GM21737 (cell line): ENCODE measurements around the gene ERH.
"Not testable (repeated sequence)": the region's sequence is repeated elsewhere in the genome, so short reads cannot be mapped to it uniquely, and the experiment has no call there.

Experiments used
- ATAC-seq: cut with Tn5 transposase; IDR thresholded peaks from one replicate; pipeline ENCODE4 v1.9.1; 2021; ENCODE audit warnings: mild to moderate bottlenecking, moderate library complexity; ENCODE audit not compliant: unreplicated experiment

ERH gene

DNA sequence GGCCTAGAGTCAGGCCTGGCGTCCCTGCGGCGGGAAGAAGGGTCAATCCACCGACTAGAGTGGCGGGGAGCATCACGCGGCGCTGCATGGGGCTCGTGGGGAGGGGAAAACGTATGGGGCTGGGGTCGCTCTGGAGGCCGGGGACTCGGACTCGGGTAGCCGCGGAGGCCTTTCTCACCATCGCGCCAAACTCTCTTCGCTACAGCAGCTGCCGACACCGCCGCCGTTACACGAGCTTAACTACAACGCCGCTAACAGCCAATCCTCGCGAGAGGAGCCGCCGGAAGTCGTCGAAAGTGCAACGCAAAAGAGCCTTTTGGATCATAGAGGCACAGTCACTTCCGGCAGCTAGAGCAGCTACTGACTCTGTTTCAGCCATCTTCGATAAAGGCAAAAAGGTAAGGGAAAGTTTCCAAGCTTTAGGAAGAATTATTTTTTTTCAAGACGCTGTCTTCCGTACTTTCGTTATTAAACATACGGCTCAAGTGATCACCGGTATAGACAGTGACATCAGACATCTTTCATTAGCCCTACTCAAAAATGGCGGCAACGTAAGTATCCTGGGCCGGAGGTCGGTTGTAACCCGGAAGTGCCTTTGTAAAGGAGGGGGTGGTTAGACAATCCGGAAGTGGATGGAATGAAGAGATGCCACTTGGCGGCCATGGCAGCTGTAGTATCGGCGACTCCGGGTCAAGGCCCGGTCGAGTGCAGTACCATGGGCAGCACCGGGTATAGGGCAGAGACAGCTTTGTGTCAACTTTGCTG, at the start of gene ERH, which contains the start of gene SLC39A9:
ERH (minus strand) TSS at position 247 of the 765 bp plus-strand sequence; CDS start at position 181, 66 bp downstream.
SLC39A9 (plus strand) TSS at position 640 of the 765 bp plus-strand sequence. CDS start 678 bp downstream, outside the sequence.
- peak; percentile 75 for ATAC-seq

DNA sequence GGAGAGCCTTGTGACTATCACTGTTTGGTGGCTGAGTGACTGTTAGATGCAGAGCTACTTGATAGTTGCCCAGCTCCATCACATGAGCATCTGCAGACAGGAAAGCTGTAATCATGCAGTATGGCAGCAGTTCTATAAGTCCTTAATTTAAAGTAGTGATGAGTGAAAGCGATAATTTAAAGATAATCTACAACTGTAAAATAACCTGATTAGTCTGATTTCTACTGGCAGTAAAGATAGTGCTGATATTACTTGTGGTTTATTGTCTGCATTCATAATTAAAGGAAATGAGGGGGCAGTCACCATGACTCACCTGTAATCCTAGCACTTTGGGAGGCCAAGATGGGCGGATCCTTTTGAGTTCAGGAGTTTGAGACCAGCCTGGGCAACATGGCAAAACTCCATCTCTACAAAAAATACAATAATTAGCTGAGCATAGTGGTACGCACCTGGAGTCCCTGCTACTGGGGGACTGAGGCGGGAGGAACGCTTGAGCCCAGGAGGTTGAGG, 45.3 kb upstream of the ERH start:
- ATAC-seq, result no peak

DNA sequence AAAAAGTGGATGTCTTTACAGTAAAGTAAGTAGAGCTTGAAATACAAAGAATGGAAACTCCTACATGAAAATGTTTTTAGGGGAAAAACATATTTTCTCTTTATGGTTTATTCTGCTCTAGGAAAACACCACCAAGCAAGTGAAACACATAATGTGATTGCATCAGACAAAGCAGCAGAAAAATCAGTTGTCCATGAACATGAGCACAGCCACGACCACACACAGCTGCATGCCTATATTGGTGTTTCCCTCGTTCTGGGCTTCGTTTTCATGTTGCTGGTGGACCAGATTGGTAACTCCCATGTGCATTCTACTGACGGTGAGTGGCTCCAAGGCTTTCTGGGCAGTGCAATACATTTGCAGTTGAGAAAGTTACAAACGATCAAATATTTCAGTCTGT, 43.8 kb upstream of the ERH start:
- ATAC-seq, result peak; percentile 67

DNA sequence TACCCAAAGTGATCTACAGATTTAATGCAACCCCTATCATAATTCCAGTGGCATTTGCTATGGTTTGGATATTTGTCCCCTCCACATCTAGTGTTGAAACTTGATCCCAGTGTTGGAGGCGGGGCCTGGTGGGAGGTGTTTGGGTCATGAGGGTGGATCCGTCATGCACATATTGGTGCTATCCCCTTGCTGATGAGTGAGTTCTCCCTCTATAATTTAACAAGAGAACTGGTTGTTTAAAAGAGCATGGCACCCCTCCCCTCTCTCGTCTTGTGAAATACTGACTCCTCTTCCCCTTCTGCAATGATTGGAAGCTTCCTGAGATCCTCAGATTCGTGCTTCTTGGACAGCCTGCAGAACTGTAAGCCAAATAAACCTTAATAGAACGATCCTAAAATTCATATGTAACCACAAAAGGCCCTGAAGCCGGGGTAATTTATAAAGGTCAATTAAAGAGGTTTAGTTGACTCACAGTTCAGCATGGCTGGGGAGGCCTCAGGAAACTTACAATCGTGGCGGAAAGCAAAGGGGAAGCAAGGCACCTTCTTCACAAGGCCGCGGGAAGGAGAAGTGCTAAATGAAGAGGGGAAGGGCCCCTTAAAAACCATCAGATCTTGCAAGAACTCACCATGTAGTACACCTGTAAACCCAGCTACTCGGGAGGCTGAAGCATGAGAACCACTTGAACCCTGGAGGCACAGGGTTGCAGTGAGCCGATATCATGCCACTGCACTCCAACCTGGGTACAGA, 41.6 kb upstream of the ERH start:
- ATAC-seq, result no peak

DNA sequence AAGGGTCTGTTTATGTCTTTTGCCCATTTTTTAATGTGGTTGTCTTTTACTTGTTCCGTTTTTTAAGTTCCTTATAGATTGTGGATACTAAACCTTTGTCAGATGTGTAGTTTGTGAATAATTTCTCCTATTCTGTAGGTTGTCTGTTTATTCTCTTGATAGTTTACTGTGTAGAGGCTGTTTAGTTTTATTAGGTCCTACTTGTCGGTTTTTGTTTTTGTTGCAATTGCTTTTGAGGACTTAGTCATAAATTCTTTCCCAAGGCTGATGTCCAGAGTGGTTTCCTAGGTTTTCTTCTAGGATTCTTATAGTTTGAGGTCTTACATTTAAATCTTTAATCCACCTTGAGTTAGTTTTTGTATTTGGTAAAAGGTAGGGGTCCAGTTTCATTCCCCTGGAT, 34.3 kb upstream of the ERH start:
- no peak for ATAC-seq

DNA sequence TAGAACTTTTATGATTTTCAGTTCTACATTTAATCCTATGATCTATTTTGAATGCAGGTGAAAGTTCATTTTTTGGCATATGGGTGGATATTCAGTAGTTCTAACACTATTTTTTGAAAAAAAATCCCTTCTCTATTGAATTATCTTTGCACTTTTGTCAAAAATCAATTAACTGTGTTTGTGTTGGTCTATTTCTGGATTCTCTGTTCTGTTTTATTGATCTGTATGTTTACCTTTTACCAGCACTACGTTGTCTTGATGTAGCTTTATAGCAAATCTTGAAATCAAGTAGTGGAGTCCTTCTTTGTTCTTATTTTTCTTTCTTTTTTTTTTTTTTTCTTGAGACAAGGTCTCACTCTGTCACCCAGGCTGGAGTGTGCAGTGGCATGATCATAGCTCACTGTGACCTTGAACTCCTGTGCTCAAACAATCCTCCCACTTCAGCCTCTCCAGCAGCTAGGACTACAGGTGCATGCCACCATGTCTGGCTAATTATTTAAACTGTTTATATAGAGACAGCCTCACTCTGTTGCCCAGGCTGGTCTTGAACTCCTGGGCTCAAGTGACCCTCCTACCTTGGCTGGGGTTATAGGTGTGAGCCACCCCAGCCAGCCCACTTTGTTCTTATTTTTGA, 32.3 kb upstream of the ERH start:
- no peak for ATAC-seq

DNA sequence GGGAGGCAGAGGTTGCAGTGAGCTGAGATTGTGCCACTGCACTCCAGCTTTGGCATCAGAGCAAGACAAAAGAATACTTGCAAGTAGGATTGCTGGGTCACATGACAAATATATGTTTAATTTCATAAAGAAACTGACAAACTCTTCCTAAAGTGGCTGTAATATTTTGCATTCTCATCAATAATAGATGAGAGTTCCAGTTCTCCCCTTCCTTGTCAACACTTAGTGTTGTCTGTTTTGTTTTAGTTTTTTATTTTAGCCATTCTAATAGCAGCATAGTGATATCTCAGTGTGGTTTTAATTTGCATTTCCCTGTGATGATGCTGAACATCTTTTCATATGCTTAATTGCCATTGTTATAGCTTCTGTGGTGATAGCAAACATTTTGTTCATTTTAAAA, 31.5 kb upstream of the ERH start:
- ATAC-seq, result no peak

DNA sequence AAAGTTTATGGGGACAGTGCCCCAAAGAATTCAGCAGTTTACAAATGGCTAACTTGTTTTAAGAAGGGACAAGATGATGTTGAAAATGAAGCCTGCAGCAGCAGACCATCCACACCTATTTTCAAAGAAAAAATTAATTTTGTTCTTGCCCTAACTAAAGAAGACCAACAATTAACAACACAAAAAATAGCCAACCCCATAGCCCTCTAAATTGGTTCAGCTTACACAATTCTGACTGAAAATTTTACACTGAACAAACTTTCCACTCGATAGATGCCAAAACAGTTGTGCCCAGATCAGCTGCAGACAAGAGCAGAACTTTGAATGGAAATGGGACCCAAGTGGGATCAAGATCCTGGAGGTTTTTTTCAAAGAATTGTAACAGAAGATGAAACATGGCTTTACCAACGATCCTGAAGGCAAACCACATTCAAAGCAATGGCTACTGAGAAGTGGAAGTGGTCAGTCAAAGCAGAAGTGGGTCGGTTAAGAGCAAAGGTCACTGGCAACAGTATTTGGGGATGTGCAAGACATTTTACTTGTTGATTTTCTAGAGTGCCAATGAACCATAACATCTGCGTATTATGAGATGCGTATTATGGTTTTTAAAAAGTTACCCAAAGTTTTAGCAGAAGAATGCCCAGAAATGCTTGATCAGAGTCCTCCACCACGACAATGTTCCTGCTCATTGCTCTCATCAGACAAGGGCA, 30.3 kb upstream of the ERH start:
- peak; percentile 62 for ATAC-seq

DNA sequence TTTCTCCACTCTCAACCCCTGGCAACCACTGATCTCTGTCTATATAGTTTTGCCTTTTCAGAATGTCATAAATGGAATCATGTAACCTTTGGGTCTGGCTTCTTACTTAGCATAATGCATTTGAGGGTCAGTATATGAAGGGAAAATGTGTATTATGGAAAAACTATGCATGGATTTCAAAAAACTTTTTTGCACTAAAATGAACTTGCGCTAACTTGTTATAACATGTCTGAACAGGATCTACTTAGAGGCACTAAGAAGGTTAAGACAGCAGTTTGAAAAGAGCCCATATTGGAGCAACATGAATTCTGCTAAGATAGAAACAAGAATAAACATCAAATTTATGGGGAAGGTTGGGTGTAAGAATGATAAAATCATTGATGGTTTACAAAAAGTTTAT, 29.5 kb upstream of the ERH start:
- no peak for ATAC-seq

DNA sequence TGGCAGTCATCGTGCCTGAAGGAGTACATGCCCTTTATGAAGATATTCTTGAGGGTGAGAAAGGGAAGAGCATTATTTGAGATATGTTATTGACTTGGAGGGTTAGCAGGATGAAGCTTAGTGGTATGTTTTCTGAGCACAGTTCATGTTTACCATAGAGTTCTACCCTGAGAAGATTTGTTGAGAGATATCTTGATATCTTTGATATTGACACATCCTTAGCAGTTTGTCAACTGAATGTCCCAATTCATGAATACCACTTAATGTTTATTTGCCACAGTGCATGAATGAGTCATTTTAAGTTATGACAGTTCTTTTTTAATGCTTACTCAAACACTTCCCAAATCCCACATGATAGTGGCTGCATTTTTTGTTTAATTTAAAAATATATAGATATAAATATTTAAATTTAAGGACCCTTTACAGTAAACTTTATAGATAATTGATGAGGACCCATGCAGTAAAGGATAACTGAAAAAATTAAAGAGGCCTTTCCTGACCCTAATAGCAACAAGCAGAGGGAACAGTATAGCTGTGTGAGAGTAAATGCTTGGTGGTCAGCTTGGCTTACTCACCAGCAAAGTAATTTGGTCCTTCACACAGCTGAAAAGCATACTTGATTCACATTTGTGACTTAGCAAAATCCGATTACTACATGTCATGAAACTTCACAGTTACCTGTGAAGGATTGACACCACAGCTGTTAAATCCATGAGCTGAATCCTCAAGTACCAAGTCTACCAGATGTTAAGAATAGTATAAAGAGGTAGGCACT, 26.2 kb upstream of the ERH start:
- no peak for ATAC-seq

DNA sequence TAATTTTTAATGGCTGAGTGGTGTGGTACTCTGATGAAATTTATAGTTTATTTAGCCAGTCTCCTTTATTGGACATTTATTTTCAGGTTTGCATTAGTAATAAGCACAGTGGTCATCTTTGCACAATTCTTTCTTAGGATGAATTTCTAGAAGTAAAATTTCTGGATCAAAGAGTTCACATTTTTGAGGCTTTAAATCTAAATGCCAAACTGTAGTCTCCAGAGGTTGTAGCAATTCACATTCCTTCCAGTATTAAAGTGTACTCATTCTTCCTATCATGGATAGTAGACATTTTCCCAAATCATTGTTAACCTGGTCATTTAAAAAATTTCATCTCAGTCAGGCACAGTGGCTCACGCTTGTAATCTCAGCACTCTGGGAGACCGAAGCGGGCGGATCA, 25.2 kb upstream of the ERH start:
- ATAC-seq, result no peak

DNA sequence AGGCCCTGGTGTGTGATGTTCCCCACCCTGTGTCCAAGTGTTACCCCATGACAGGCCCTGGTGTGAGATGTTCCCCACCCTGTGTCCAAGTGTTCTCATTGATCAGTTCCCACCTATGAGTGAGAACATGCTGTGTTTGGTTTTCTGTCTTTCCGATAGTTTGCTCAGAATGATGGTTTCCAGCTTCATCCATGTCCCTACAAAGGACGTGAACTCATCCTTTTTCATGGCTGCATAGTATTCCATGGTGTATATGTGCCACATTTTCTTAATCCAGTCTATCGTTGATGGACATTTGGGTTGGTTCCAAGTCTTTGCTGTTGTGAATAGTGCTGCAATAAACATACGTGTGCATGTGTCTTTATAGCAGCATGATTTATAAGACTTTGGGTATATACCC, 18.0 kb upstream of the ERH start:
- ATAC-seq, result not testable (repeated sequence)

DNA sequence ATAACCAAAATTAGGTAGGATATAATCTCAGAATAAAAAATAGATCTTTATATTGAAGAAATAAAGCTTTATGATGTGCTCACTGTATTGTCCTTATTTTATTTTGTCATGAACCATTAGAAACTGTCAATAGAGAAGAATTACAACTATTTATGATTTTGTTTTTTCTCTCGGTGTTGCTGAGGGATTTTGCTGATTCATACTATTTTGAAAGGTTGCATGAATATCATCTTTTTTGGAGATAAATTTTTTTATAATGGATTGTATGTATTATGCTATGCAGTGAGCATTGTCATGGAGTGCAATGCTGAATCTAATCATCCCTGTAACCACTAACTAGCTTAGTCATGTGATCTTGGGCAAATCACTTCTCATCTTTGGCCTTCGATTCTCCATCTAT, 15.4 kb upstream of the ERH start:
- ATAC-seq, result no peak

DNA sequence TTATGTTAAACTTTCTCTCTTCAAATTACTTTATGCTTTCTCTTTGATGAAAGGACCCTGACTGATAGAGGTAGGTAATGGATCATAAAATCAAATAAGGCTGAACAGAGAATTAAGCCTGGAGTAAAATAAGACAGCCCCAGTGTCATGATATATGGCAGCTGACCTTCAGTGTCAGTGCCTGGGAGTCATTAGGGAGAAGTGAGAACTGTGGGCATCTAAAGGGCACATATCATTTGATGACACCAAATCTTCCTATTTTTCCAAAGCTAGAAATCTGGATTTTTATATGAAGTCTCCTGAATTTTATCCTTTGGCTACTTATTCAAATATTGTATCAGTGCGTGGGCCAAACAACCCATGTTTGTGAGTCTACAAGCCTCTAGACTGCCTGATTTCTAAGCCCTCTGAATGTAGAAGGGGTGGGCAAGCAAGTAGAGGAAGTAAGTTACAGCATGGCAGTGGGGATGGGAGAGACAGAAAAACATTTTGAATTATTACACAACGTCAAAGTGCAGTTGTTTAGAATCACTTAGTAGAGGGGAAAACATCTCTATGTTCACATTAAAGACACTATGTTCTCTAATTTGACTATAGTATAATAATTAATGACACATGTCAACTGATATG, 10.3 kb upstream of the ERH start:
- ATAC-seq, result no peak

DNA sequence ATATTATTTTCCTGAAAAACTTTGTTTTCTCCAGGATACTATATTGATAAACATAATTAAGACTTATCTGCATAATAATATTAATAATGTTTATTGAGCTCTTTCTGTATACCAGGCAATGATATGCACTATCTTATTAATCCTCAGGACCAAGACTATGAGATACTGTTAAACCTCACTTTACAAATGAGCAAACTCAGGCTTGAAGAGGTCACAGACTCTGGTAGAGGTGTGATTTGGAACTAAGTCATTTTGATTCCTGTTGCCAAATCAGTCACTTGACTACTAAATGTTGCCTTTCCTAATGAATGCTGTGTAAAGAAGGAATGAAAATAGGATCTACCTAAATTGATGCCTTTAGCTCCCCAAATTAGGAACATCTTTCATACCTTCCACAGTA, 7.7 kb upstream of the ERH start:
- ATAC-seq, result no peak

DNA sequence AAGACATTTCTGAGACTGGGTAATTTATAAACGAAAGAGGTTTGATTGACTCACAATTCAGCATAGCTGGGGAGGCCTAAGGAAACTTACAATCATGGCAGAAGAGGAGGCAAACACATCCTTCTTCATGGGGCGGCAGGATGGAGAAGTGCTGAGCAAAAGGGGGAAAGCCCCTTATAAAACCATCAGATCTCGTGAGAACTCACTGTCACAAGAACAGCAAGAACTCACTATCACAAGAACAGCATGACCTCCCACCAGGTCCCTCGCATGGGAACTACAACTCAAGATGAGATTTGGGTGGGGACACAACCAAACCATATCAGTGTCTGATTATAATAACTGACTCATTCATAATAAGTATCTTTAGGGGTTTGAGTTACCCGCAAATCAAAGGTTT, 6.8 kb upstream of the ERH start:
- ATAC-seq, result no peak

DNA sequence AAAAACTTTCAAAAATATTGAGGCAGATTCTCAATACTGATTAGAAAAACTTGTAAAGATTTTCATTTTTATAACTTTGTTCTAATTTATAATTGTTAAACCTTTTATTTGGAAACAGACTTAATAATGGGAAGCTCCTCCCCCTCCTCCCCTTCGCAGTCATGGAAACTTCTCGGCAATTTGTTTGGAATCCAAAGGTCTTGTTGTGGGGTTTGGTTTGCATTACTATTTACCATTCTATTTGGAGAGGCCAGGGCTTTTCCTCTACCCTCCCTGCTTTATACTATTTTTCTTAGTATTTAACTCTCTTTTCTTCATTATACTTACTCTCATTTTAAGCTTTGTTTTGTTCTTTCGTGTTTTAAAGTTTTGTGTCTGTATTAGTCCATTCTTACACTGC, 6.4 kb upstream of the ERH start:
- no peak for ATAC-seq

DNA sequence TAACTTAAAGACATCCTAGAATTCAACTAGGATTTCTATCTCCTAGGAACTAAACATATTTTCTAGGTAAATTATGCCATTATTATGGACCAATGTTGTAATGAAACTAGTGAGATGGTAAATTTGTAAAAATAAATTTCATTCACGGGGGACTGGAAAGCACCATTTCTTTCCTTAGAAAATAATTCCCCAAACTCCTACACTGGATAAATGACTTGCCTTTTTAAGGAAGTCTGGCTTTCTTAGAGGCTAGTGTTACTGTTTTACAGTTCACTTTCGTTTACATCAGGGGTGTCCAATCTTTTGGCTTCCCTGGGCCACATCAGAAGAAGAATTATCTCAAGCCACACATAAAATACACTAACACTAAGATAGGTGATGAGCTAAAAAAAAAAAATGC, 3.7 kb upstream of the ERH start:
- no peak for ATAC-seq

DNA sequence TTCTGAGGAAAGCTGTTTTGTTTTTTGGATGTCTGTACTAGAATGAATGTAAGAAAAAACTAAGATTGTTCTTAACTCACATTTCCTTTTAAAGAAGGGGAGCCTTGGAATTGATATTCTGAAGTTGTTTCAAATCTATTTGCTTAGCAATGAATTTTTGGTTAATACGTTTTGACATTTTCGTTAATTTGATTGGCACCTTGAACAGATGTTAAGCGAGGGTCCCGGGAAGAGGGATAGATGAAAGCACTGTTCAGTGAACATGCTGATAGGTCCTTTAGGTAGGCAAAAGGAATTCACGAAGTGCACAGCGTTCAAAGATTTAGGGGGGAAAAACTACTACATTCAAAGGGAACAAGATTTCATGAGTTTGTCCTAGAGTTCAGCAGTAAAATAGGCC, 2.1 kb upstream of the ERH start:
- ATAC-seq, result no peak

DNA sequence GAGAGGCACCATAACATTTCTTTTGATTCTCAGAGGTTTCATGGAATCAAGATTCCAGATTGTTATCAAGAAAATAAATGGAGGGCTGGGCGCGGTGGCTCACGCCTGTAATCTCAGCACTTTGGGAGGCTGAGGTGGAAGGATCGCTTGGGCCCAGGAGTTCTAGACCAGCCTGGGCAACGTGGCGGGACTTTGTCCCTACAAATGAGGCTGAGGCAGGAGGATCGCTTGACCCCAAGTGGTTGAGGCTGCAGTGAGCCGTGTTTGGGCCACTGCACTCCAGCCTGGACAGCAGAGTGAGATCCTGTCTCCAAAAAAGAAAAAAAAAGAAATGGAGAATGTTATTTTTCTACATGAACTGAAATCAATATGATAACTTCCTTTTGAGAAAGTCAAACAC, 1.7 kb upstream of the ERH start:
- ATAC-seq, result no peak
